H9 (cell line): ENCODE measurements around the gene TNRC18. TPM values are rescaled to one million over a fixed set of nuclear protein-coding genes. Genes with fewer than 3 reads are reported as not detected.
"Not testable (repeated sequence)": the region's sequence is repeated elsewhere in the genome, so short reads cannot be mapped to it uniquely, and the experiment has no call there.

Experiments used
- DNase-seq: peaks from one replicate; pipeline ENCODE4 v3.0.0-alpha.2; 2017
- H2AFZ ChIP-seq: one replicate; pipeline ENCODE4 v1.6.1; 2013; ENCODE audit warnings: mild to moderate bottlenecking, low read length, control low read depth, moderate library complexity
- H2AK5ac ChIP-seq: 2 replicates; pipeline ENCODE4 v1.6.1; 2013; ENCODE audit warnings: low read length, control low read depth, mixed read lengths; ENCODE audit not compliant: insufficient read length
- H2BK120ac ChIP-seq: one replicate; pipeline ENCODE4 v1.6.1; 2013; ENCODE audit warnings: low read depth, mild to moderate bottlenecking, low read length, control low read depth, inconsistent platforms; ENCODE audit not compliant: poor library complexity, severe bottlenecking
- H2BK12ac ChIP-seq: 2 replicates; pipeline ENCODE4 v1.6.1; 2013; ENCODE audit warnings: low read length, control low read depth, mixed read lengths, low read depth; ENCODE audit not compliant: insufficient read length
- H2BK15ac ChIP-seq: 2 replicates; pipeline ENCODE4 v1.6.1; 2013; ENCODE audit warnings: low read depth, low read length, control low read depth
- H2BK20ac ChIP-seq: one replicate; pipeline ENCODE4 v1.6.1; 2013; ENCODE audit warnings: low read depth, mild to moderate bottlenecking, low read length, control low read depth, inconsistent platforms; ENCODE audit not compliant: poor library complexity, severe bottlenecking
- H2BK5ac ChIP-seq: 2 replicates; pipeline ENCODE4 v1.6.1; 2013; ENCODE audit warnings: low read length, control low read depth, mixed read lengths; ENCODE audit not compliant: insufficient read length
- H3K14ac ChIP-seq: 2 replicates; pipeline ENCODE4 v1.6.1; 2013; ENCODE audit warnings: low read length, control low read depth; ENCODE audit not compliant: insufficient read depth
- H3K18ac ChIP-seq: 2 replicates; pipeline ENCODE4 v1.6.1; 2013; ENCODE audit warnings: low read depth, mild to moderate bottlenecking, mixed read lengths, low read length, control low read depth; ENCODE audit not compliant: insufficient read length
- H3K23ac ChIP-seq: 2 replicates; pipeline ENCODE4 v1.6.1; 2013; ENCODE audit warnings: low read length, control low read depth, mixed read lengths, low read depth; ENCODE audit not compliant: insufficient read length
- H3K23me2 ChIP-seq: 2 replicates; pipeline ENCODE4 v1.6.1; 2013; ENCODE audit warnings: low read depth, mild to moderate bottlenecking, mixed read lengths, low read length, control low read depth; ENCODE audit not compliant: insufficient read length, poor library complexity, severe bottlenecking
- H3K27ac ChIP-seq: 2 replicates; pipeline ENCODE4 v1.5.1; 2013; ENCODE audit warnings: low read length, control low read depth, mixed read lengths, low read depth; ENCODE audit not compliant: insufficient read length
- H3K27me3 ChIP-seq: 2 replicates; pipeline ENCODE4 v1.6.1; 2013; ENCODE audit warnings: low read length, control low read depth, inconsistent platforms; ENCODE audit not compliant: insufficient read depth
- H3K4ac ChIP-seq: 2 replicates; pipeline ENCODE4 v1.6.1; 2013; ENCODE audit warnings: low read depth, mild to moderate bottlenecking, control low read depth, inconsistent platforms, low read length, moderate library complexity
- H3K4me1 ChIP-seq: 2 replicates; pipeline ENCODE4 v1.6.1; 2013; ENCODE audit warnings: low read length, control low read depth, inconsistent platforms; ENCODE audit not compliant: insufficient read depth
- H3K4me2 ChIP-seq: 2 replicates; pipeline ENCODE4 v1.6.1; 2013; ENCODE audit warnings: low read length, control low read depth, mixed read lengths; ENCODE audit not compliant: insufficient read length, insufficient read depth
- H3K56ac ChIP-seq: 2 replicates; pipeline ENCODE4 v1.6.1; 2013; ENCODE audit warnings: low read depth, mild to moderate bottlenecking, mixed read lengths, low read length, control low read depth; ENCODE audit not compliant: insufficient read length
- H3K79me1 ChIP-seq: 2 replicates; pipeline ENCODE4 v1.6.1; 2013; ENCODE audit warnings: low read depth, mild to moderate bottlenecking, moderate library complexity, low read length, control low read depth, inconsistent platforms; ENCODE audit not compliant: insufficient read depth, poor library complexity, severe bottlenecking
- H3K79me2 ChIP-seq: 2 replicates; pipeline ENCODE4 v1.6.1; 2013; ENCODE audit warnings: low read length, control low read depth, inconsistent platforms; ENCODE audit not compliant: insufficient read depth
- H3K9ac ChIP-seq: 2 replicates; pipeline ENCODE4 v1.6.1; 2013; ENCODE audit warnings: low read length, control low read depth, mixed read lengths; ENCODE audit not compliant: insufficient read length; ENCODE audit errors: extremely low read depth
- H3K9me3 ChIP-seq: one replicate; pipeline ENCODE4 v1.6.1; 2013; ENCODE audit warnings: low read depth, low read length, inconsistent platforms; ENCODE audit not compliant: control insufficient read depth
- H3T11ph ChIP-seq: one replicate; pipeline ENCODE4 v1.6.1; 2013; ENCODE audit warnings: mild to moderate bottlenecking, low read length, control low read depth, inconsistent platforms
- H4K20me1 ChIP-seq: one replicate; pipeline ENCODE4 v1.6.1; 2013; ENCODE audit not compliant: control insufficient read depth, insufficient read length, insufficient read depth
- H4K5ac ChIP-seq: 2 replicates; pipeline ENCODE4 v1.6.1; 2013; ENCODE audit warnings: low read depth, mild to moderate bottlenecking, mixed read lengths, low read length, control low read depth; ENCODE audit not compliant: insufficient read length
- H4K8ac ChIP-seq: replicated peaks from 2 replicates; pipeline ENCODE4 v1.6.1; 2013; ENCODE audit warnings: low read length, control low read depth, mixed read lengths, low read depth; ENCODE audit not compliant: insufficient read length
- H4K91ac ChIP-seq: 2 replicates; pipeline ENCODE4 v1.6.1; 2013; ENCODE audit warnings: low read depth, mild to moderate bottlenecking, moderate library complexity, mixed read lengths, low read length, control low read depth; ENCODE audit not compliant: insufficient read length
- H3K27ac Mint-ChIP-seq, 3 experiments: 2 replicates in 2 of 3; 3 replicates in 1 of 3; pipeline ENCODE4 v1.8.0; 2020 to 2021; ENCODE audit warnings: mixed read lengths in 3 of 3, mild to moderate bottlenecking in 1 of 3, moderate library complexity in 1 of 3
- H3K27me3 Mint-ChIP-seq: 2 replicates; pipeline ENCODE4 v1.8.0; 2021; ENCODE audit warnings: low read depth, mild to moderate bottlenecking, moderate library complexity, mixed read lengths
- H3K36me3 Mint-ChIP-seq, 3 experiments: 2 replicates in 2 of 3; 3 replicates in 1 of 3; pipeline ENCODE4 v1.8.0; 2020 to 2021; ENCODE audit warnings: low read depth in 3 of 3, mixed read lengths in 3 of 3; ENCODE audit not compliant: insufficient read depth in 1 of 3
- H3K4me1 Mint-ChIP-seq, 2 experiments: 2 replicates each; pipeline ENCODE4 v1.8.0; 2020; ENCODE audit warnings: mixed read lengths in 2 of 2
- H3K4me3 Mint-ChIP-seq, 2 experiments: 2 replicates in 1 of 2; 3 replicates in 1 of 2; pipeline ENCODE4 v1.8.0; 2020 to 2021; ENCODE audit warnings: mild to moderate bottlenecking in 2 of 2, mixed read lengths in 2 of 2, moderate library complexity in 1 of 2
- H3K9me3 Mint-ChIP-seq, 2 experiments: 2 replicates in 1 of 2; 3 replicates in 1 of 2; pipeline ENCODE4 v1.8.0; 2020; ENCODE audit warnings: mild to moderate bottlenecking in 2 of 2, mixed read lengths in 2 of 2, moderate library complexity in 1 of 2
- WGBS: extraction: QIAGEN DNeasy Blood & Tissue Kit; methylation state at CpG from one replicate; pipeline ENCODE4 v1.1.7; 2013; ENCODE audit warnings: missing lambda C conversion rate, low lambda C conversion rate, mixed read lengths; ENCODE audit not compliant: insufficient read length; ENCODE audit errors: extremely low coverage; 5-methylcytosine and 5-hydroxymethylcytosine counted together
- total RNA-seq: library from RNA; stranded (reverse); gene quantifications from 2 replicates; pipeline ENCODE4 v1.2.1, GENCODE V29; 2021

The TNRC18 gene
- total RNA-seq, 1 experiment from 2014 or later, result 21.2 TPM

DNA sequence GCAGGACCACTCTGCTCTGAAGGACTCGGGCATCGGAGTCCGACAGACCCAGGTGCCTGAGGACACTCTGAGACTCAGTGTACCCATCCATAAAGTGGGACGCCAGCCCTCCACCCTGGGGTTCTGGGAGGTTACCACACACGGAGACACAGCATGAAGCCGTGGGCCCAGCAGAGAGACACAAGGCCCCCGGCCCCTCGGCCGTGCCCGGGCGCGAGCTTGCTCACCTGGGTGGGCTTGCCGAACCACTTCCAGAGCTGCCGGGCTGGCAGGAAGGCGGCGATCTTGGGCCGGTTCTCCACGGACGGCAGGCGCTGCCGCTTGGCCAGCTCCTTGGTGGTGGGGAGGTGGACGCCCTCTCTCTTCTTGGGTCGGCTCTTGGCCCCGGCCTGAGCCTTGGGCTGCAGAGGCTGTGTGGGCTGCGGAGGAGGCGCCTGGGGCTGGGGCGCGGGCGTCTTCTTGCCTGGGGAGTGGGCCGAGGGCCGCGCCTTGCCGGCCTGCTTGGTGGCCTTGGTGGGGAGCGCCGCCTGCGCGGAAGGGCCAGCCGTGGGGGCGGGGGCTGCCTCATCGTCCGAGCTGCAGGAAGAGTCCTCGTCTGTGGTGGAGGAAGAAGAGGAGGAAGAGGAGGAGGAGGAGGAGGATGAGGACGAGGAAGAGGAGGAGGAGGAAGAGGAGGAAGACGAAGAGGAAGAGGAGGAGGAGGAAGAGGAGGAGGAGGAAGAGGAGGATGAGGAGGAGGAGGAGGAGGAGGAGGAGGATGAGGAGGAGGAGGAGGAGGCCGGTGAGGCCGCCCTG, 111.2 kb downstream of the TNRC18 start:
- not testable (repeated sequence) for H2BK20ac ChIP-seq, H3K9me3 Mint-ChIP-seq, H3K27ac Mint-ChIP-seq, H2BK120ac ChIP-seq, H4K20me1 ChIP-seq, H3K4me3 Mint-ChIP-seq, H4K8ac ChIP-seq, H3K56ac ChIP-seq, H2BK5ac ChIP-seq, H3K4me1 ChIP-seq, H3K23ac ChIP-seq, H3K27ac ChIP-seq, H3K27me3 Mint-ChIP-seq, H3K4me2 ChIP-seq, H3K27me3 ChIP-seq, H3K4me1 Mint-ChIP-seq, H3T11ph ChIP-seq, H3K9me3 ChIP-seq, H3K9ac ChIP-seq, H3K79me1 ChIP-seq, H3K14ac ChIP-seq, H3K18ac ChIP-seq, DNase-seq, H2BK12ac ChIP-seq, H4K91ac ChIP-seq, H3K23me2 ChIP-seq, H4K5ac ChIP-seq, H2AFZ ChIP-seq, H2BK15ac ChIP-seq, H3K79me2 ChIP-seq, H2AK5ac ChIP-seq, H3K36me3 Mint-ChIP-seq, H3K4ac ChIP-seq
- 100% methylated on average over 1 of the region's 46 CpGs for WGBS
